DMS114 treated with DMSO at 0.1 percent for 48 hours (cell line): Measurements from ENCODE around the gene B3GALNT2.

Experiments used
- DNase-seq: peaks from one replicate; lab custom pipeline; 2025; ENCODE audit not compliant: unreplicated experiment; lab: John Stamatoyannopoulos, UW

The B3GALNT2 gene

DNA sequence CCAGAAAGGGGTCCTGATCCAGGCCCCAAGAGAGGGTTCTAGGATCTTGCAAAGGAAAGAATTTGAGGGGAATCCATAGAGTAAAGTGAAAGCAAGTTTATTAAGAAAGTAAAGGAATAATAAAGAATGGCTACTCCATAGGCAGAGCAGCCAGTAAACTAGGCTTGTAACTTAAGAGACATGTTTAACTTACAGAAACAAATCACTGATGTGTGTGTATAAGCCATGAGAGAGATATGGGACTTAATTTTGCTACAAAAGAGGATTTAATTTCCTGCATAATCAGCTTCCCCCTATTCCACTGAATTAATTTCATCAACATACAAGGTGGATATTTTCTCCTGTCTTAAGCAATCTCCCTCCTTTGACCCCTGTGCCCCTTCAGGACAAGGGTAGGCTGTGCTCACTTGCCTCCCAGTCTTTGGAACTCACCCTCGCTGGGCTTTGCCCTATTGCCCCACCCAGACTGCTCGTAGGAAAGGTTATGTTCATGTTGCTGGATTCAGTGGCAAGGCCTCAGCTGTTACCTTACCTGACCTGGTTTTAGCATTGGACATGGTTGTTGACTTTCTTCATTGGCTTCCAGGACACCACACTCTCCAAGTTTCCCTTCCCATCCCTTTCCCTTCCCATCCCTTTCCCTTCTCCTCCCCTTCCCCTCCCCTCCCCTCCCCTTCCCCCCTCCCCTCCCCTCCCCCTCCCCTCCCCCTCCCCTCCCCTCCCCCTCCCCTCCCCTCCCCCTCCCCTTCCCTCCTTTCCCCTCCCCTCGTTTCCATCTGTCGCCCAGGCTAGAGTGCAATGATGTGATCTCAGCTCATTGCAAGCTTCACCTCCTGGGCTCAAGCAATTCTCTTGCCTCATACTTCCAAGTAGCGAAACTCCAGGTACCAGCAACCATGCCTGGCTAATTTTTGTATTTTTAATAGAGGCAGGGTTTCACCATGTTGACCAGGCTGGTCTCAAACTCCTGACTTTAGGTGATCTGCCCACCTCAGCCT lies 92.5 kb downstream of the B3GALNT2 start:
- no peak for DNase-seq

DNA sequence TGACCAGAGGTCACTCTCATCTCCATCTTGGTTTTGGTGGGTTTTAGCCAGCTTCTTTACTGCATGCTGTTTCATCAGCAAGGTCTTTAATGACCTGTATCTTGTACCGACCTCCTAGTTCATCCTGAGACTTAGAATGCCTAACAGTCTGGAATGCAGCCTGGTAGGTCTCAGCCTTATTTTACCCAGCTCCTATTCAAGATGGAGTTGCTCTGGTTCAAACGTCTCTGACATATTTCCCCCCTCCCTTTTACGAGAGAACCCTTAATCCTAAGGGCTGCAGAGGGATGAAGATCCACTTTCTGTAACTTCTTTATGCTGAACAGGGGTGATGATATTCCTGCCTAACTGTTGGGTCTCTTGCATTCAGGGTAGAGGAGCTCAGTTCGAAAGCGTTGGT lies 93.8 kb downstream of the B3GALNT2 start:
- no peak for DNase-seq

DNA sequence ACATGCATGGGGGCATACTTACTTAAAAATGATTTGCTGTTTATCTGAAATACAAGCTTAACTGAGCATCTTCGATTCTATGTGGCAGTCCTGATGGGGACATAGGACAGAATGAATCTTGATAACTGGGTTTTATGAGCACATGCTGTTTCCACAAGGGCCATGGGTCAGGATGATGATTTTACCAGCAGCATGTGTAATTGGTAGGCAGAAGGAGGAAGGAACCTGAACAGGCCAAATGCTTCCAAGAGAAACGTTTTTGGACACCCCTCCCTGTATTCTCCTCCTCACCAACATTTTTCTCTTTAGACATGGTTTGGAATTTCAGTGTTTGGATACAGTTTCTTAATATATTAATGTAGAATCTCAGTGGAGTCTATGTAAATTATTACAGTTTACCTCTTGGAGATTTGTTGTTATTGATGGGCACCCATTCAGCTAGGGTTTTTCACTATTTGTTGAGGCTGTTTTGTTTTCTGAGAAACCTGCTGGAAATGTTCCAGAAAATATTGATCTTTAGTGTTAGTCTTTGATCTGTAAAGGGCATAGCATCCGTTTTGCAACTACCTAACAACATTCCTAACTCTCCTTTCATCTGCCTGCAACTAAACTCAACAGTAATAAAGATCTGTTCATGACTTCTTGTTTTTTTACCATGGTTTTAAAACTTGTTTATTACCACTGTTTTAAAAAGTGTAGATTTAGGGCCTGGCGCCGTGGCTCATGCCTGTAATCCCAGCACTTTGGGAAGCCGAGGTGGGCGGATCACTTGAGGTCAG lies 95.0 kb downstream of the B3GALNT2 start:
- DNase-seq = no peak

DNA sequence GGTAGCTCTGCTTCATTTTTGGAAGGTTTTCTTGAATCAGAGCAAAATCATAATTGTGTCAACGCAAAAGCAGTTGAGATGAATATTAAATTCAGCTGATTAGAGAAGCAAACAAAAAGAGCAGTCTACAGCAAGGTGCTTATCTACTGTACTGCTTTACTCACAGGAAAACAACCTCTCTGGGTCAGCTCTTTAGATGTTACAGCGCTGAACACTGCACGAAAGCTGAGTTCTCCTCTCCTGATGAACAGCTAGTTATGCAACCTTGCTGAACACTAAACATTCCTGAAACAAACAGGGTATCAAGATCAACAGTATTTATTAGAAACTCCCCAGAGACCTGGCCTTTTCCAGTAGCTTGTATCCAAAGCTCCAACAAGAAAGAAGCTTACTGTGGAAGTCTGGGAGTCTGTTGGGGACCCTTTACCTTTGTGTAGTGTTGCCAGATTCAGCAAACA lies 95.7 kb downstream of the B3GALNT2 start:
- no peak for DNase-seq

DNA sequence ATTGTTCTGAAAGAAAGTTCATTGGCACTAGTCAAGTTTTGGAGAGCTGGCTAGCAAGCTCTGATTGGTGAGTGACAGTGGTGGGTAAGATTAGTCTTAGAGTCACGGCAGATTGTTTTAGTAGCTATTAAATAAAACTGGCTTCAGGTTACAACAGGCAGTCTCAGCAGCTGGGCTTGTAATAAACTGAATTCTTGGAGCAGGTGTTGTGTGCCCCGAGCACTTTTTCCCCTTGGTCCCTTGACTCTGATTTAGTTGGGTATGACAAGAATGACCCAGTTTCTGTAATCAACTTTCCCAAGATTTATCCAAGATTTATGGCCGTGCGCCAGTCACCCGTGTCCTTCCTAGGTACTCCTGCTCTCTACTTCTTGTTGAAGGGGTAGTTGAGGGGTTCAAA lies 96.8 kb downstream of the B3GALNT2 start:
- no peak for DNase-seq

DNA sequence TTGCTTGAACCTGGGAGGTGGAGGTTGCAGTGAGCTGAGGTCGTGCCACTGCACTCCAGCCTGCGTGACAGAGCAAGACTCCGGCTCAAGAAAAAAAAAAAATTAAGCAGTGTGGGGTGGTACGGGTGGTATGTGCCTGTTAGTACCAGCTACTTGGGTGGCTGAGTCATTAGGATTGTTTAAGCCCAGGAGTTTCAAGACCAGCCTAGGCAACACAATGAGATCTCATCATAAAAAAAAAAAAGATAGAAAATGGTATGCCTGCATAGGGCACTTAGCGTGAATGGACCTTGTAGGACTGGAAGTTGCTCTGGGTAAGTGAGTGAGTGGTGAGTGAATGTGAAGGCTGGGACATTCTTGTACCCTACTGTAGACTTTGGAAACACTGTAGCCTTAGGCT lies 100.1 kb downstream of the B3GALNT2 start:
- no peak for DNase-seq

DNA sequence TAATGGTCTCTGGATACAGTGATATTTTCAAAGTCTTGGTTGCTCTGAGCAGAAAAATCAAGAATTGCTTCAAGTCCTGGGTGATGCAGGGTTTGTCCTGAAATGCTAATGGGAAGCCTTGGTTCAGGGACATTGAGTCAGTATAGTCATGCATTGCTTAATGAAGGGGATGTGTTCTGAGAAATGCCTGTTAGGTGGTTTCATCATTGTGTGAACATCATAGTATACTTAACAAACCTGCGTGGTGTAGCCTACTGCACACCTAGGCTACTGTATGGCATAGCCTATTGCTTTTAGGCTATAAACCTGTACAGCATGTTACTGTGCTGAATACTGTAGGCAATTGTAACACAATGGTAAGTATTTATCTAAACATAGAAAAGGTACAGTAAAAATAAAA lies 100.7 kb downstream of the B3GALNT2 start:
- no peak for DNase-seq

DNA sequence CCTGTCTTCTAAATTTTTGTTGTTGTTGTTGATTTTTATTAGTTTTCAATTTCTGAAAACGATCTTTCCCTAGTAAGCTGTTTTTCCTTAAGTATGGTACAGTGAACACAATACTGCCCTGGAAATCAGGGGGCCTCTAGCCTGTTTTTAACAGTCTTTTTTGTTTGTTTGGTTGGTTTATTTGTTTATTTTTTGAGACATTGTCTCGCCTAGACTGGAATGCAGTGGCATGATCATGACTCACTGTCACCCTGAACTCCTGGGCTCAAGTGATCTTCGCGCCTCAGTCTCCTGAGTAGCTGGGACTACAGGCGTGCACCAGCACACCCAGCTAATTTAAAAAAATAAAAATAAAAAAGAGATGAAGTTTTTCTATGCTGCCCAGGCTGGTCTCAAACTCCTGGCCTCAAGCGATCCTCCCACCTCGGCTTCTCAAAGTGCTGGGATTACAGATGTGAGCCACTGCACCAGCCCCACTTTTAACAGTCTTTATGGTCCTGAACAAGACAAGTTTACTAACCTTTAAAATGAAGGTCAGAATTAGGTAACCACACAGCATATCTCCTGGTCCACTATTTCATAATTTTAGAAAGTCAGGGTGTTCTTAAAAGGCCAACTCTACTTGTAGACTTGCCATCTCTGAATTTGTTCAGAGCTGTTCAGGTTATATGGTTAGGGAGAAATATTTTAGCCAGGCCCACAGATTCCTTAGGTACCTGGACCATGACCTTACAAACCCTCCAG lies 101.6 kb downstream of the B3GALNT2 start:
- no peak for DNase-seq

DNA sequence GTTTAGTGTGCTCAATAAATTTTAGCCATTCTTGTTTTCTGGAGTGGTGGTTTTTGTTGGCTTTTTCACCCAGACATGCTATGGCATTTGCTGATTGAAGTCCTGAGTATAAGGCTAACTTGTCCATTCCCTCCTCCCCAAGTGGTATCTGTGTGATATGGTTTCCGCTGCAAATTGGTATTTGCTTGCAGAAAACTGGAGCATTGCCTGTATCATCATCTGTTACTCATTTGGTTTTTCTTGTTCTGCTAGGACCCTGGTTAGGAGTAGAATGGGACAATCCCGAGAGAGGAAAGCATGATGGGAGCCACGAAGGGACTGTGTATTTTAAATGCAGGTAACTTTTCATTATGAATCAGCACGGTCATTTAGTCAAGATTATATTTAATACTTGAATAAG lies 103.0 kb downstream of the B3GALNT2 start:
- no peak for DNase-seq
